ENCODE measurements around the gene KDM6A. TPM values are rescaled to one million over a fixed set of nuclear protein-coding genes. Genes with fewer than 3 reads are reported as not detected.

KDM6A gene
- total and polyA plus RNA-seq, 9 of the 15 experiments (the other 6 are each of a cell fraction or from before 2014, with no cell fraction given) = 8.4 to 34.3 (median 22.9) TPM

DNA sequence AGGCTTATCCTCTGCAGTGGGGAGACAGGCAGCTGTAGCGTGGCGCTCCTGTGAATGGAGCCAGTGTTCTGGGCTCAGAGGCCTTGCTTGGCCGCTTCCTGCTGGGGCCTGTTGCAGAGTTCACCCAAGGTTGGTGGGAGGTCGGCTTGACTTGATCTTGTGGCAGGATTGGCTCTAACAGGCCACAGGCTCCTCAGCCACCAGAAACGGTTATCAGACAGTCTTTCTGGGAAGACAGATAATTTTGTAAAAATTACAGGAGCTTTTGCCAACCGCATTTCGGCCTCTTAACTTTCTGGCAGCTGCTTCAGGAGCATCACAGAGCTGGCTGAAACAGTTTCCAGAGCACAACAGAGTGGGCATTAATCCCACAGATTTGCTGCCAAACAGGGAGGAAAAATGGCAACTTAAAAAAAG is 261.3 kb downstream of the KDM6A start:
- Histone ChIP-seq H4K20me1 (replicated peaks; ENCODE audit: control insufficient read depth, insufficient read depth, low read length) (no peaks in the 10 kb centered on the region), H3K9me1 (ENCODE audit: control insufficient read depth, insufficient read depth, low read length) (no peaks in the 10 kb centered on the region), H3K27ac (ENCODE audit: extremely low read depth, low read depth, low read length) (peak overlapping the region; percentile 25; the same call in 1 of the 3 replicates), H3K9ac (ENCODE audit: insufficient read depth in 1 of 2, low read depth in 2 of 2, low read length in 2 of 2) (peak overlapping the region in 1 of 2 experiments; percentile 61; a peak in 1 of 4 replicates), H3K79me2 (ENCODE audit: control insufficient read depth, insufficient read depth, low read length) (no peaks in the 10 kb centered on the region), H3K4me2 (ENCODE audit: insufficient read depth, low read length) (no peak overlapping the region), H3K9me3 (replicated peaks; ENCODE audit: control insufficient read depth, insufficient read depth, low read depth, low read length) (no peaks in the 10 kb centered on the region; the same call in 1 of the 2 replicates), H3K4me3 (no peak overlapping the region), H2AFZ (ENCODE audit: low read depth, low read length) (peak overlapping the region; percentile 70), H3K27me3 (ENCODE audit: control insufficient read depth in 2 of 2, insufficient read depth in 2 of 2, low read length in 2 of 2) (no peaks in the 10 kb centered on the region), H3K4me1 (replicated peaks in 1 of 2; ENCODE audit: control insufficient read depth in 2 of 2, insufficient read depth in 2 of 2, low read length in 2 of 2) (no peaks in the 10 kb centered on the region; a peak in 1 of 5 replicates), H3K36me3 (ENCODE audit: control insufficient read depth, insufficient read depth, low read length) (no peaks in the 10 kb centered on the region)
- in situ Hi-C loops (cut with MboI) = no loop called here
- ATAC-seq (peak; percentile 79), DNase-seq (ENCODE audit: extremely low read depth in 1 of 4, low spot score in 3 of 4) (peak in 2 of 4 experiments; percentile 11 to 41), FAIRE-seq (peak; percentile 19)
- intact Hi-C loops (cut with micrococcal nuclease) = no loop called here
- CTCF ChIA-PET (ENCODE audit: low intra/inter-chr PET ratio) = no interaction called here
- BruUV-seq (replicated peaks) = no TSS peak
- WGBS (ENCODE audit: insufficient coverage, low coverage, missing lambda C conversion rate) = 7% methylated on average over 3 of the region's 7 CpGs
- POLR2A ChIA-PET = no interaction called here
- no peak for TF ChIP-seq ZNF143 (CRISPR knock-in tag; IDR thresholded peaks at IDR 0.05)
- TF ChIP-seq RBM22 (IDR thresholded peaks at IDR 0.05; ENCODE audit: low read depth, low read length, poor library complexity, severe bottlenecking) = no peak
- no peak for TF ChIP-seq POU5F1 (IDR thresholded peaks at IDR 0.05; ENCODE audit: borderline replicate concordance, low read depth, low read length, partially characterized antibody)
- TF ChIP-seq KAT7 (CRISPR knock-in tag; IDR thresholded peaks at IDR 0.05; ENCODE audit: borderline replicate concordance) = no peak
- TF ChIP-seq RBM34 (IDR thresholded peaks at IDR 0.05; ENCODE audit: borderline replicate concordance, insufficient read depth, low read length) = no peak
- TF ChIP-seq, protein P1, sequence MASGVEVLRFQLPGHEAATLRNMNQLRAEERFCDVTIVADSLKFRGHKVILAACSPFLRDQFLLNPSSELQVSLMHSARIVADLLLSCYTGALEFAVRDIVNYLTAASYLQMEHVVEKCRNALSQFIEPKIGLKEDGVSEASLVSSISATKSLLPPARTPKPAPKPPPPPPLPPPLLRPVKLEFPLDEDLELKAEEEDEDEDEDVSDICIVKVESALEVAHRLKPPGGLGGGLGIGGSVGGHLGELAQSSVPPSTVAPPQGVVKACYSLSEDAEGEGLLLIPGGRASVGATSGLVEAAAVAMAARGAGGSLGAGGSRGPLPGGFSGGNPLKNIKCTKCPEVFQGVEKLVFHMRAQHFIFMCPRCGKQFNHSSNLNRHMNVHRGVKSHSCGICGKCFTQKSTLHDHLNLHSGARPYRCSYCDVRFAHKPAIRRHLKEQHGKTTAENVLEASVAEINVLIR (CRISPR knock-in tag; IDR thresholded peaks at IDR 0.05) = no peak
- TF ChIP-seq, protein P2, sequence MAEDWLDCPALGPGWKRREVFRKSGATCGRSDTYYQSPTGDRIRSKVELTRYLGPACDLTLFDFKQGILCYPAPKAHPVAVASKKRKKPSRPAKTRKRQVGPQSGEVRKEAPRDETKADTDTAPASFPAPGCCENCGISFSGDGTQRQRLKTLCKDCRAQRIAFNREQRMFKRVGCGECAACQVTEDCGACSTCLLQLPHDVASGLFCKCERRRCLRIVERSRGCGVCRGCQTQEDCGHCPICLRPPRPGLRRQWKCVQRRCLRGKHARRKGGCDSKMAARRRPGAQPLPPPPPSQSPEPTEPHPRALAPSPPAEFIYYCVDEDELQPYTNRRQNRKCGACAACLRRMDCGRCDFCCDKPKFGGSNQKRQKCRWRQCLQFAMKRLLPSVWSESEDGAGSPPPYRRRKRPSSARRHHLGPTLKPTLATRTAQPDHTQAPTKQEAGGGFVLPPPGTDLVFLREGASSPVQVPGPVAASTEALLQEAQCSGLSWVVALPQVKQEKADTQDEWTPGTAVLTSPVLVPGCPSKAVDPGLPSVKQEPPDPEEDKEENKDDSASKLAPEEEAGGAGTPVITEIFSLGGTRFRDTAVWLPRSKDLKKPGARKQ (CRISPR knock-in tag; IDR thresholded peaks at IDR 0.05) = no peak
- no peak for TF ChIP-seq HNRNPLL (IDR thresholded peaks at IDR 0.05; ENCODE audit: low read depth, low read length, poor library complexity, severe bottlenecking)
- TF ChIP-seq HDAC2 (IDR thresholded peaks at IDR 0.05) = no peak
- TF ChIP-seq ELF2 (CRISPR knock-in tag; IDR thresholded peaks at IDR 0.05) = no peak
- TF ChIP-seq SMARCC2 (IDR thresholded peaks at IDR 0.05; ENCODE audit: low read depth) = no peak
- TF ChIP-seq ZFP1 (CRISPR knock-in tag; IDR thresholded peaks at IDR 0.05) = no peak
- TF ChIP-seq, protein P3, sequence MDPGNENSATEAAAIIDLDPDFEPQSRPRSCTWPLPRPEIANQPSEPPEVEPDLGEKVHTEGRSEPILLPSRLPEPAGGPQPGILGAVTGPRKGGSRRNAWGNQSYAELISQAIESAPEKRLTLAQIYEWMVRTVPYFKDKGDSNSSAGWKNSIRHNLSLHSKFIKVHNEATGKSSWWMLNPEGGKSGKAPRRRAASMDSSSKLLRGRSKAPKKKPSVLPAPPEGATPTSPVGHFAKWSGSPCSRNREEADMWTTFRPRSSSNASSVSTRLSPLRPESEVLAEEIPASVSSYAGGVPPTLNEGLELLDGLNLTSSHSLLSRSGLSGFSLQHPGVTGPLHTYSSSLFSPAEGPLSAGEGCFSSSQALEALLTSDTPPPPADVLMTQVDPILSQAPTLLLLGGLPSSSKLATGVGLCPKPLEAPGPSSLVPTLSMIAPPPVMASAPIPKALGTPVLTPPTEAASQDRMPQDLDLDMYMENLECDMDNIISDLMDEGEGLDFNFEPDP (CRISPR knock-in tag; IDR thresholded peaks at IDR 0.05) = no peak
- TF ChIP-seq, protein P4, sequence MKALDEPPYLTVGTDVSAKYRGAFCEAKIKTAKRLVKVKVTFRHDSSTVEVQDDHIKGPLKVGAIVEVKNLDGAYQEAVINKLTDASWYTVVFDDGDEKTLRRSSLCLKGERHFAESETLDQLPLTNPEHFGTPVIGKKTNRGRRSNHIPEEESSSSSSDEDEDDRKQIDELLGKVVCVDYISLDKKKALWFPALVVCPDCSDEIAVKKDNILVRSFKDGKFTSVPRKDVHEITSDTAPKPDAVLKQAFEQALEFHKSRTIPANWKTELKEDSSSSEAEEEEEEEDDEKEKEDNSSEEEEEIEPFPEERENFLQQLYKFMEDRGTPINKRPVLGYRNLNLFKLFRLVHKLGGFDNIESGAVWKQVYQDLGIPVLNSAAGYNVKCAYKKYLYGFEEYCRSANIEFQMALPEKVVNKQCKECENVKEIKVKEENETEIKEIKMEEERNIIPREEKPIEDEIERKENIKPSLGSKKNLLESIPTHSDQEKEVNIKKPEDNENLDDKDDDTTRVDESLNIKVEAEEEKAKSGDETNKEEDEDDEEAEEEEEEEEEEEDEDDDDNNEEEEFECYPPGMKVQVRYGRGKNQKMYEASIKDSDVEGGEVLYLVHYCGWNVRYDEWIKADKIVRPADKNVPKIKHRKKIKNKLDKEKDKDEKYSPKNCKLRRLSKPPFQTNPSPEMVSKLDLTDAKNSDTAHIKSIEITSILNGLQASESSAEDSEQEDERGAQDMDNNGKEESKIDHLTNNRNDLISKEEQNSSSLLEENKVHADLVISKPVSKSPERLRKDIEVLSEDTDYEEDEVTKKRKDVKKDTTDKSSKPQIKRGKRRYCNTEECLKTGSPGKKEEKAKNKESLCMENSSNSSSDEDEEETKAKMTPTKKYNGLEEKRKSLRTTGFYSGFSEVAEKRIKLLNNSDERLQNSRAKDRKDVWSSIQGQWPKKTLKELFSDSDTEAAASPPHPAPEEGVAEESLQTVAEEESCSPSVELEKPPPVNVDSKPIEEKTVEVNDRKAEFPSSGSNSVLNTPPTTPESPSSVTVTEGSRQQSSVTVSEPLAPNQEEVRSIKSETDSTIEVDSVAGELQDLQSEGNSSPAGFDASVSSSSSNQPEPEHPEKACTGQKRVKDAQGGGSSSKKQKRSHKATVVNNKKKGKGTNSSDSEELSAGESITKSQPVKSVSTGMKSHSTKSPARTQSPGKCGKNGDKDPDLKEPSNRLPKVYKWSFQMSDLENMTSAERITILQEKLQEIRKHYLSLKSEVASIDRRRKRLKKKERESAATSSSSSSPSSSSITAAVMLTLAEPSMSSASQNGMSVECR (CRISPR knock-in tag; IDR thresholded peaks at IDR 0.05) = no peak
